ENCODE data around the gene TBC1D2B. TPM values are rescaled to one million over a fixed set of nuclear protein-coding genes. Genes with fewer than 3 reads are reported as not detected.
"Not testable (repeated sequence)": the region's sequence is repeated elsewhere in the genome, so short reads cannot be mapped to it uniquely, and the experiment has no call there.

The TBC1D2B gene
- polyA plus RNA-seq, 3 donors = 5.9 to 53.3 (median 6.2) TPM

DNA sequence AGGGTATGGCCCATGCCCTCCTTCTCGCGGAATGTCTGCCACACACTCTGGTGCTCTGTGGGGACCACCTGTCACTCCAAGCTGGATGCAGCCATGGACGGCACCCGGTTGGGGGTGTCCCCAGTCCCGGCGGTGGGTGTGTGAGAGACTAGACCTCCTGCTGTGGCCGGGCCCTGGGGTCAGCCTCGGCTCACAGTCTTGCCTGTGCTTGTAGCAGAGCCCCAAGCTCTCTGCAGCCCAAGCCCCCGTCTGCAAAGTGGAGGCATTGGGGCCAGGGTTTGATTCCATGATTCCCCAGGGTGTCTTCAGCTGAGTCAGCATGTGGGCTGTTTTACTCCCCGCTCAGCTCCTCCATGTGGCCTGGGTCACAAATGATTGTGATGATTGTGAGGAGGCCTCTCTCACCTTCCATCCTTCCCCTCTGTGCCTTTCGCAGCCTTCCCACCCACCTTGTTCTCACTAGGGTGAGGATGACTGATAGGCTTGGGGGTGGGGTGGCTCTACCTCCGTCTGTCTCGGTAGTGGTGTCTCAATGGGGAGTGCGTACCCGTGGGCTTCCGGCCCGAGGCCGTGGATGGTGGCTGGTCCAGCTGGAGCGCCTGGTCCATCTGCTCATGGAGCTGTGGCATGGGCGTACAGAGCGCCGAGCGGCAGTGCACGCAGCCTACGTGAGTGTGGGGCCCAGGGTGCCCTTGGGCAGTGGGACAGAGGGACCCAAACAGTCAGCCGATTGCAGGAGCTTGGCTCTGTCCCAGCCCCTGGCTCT, 100.6 kb downstream of the TBC1D2B start:
- H3K27ac ChIP-seq (ENCODE audit: low read depth in 1 of 2, low read length in 2 of 2); H3K9me3 Mint-ChIP-seq; H3K9me3 ChIP-seq (replicated peaks in 1 of 2; ENCODE audit: control insufficient read depth in 1 of 2, insufficient read depth in 1 of 2, low read length in 2 of 2); H3K4me2 ChIP-seq (replicated peaks; ENCODE audit: extremely low read depth, low read length, poor library complexity, severe bottlenecking); H3K4me1 Mint-ChIP-seq; H3K9ac ChIP-seq (ENCODE audit: insufficient read depth, low read length, poor library complexity, severe bottlenecking); DNase-seq; H3K27ac Mint-ChIP-seq; H3K4me3 Mint-ChIP-seq; H3K4me1 ChIP-seq (ENCODE audit: control insufficient read depth in 1 of 2, insufficient read depth in 2 of 2, low read length in 2 of 2); H2AFZ ChIP-seq (ENCODE audit: insufficient read depth, low read depth, low read length, poor library complexity, severe bottlenecking); H3K27me3 ChIP-seq (ENCODE audit: control insufficient read depth in 2 of 2, insufficient read depth in 2 of 2, low read length in 2 of 2); H3K36me3 Mint-ChIP-seq; H4K20me1 ChIP-seq (ENCODE audit: insufficient read depth, low read length); H3K36me3 ChIP-seq (replicated peaks in 1 of 2; ENCODE audit: control insufficient read depth in 1 of 2, insufficient read depth in 2 of 2, low read length in 2 of 2); H3K79me2 ChIP-seq (ENCODE audit: insufficient read depth, low read length); H3K4me3 ChIP-seq (replicated peaks in 1 of 3; ENCODE audit: low read depth in 2 of 3, low read length in 3 of 3): not testable (repeated sequence)
- peaks cover 0 to 14% (median 6%) of the 10 kb centered on the region in 3 donors for H3K27me3 Mint-ChIP-seq (ENCODE audit: low read depth in 3 of 3)
- WGBS (ENCODE audit: insufficient coverage) = 100% methylated on average over 8 of the region's 26 CpGs
- intact Hi-C loops (cut with micrococcal nuclease) = loop anchor here in 1 of 2 donors (10.0 kb wide), 1 partner anchor 798 kb away; no protein-coding TSS in a partner anchor

DNA sequence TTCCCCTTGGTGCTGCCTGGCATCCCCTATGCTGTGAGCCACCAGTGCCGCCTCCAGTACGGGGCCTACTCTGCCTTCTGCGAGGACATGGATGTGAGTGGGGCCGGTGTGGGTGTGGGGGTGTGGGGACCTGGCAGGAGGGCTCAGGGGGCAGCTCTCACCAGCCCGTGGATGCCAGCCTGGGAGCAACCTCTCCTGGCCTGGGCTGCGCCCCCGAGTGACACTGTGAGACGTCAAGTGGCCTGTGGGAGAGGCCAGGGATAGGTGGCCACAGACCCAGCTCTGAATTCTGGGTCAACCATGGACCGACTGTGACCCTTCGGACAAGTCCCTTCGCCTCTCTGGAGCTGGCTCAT, 101.4 kb downstream of the TBC1D2B start:
- 90% methylated on average over 2 of the region's 11 CpGs for WGBS (ENCODE audit: insufficient coverage)
- not testable (repeated sequence) for H3K79me2 ChIP-seq (ENCODE audit: insufficient read depth, low read length); H4K20me1 ChIP-seq (ENCODE audit: insufficient read depth, low read length); H3K36me3 Mint-ChIP-seq; H3K27me3 ChIP-seq (ENCODE audit: control insufficient read depth in 2 of 2, insufficient read depth in 2 of 2, low read length in 2 of 2); H3K27ac ChIP-seq (ENCODE audit: low read depth in 1 of 2, low read length in 2 of 2); H3K36me3 ChIP-seq (replicated peaks in 1 of 2; ENCODE audit: control insufficient read depth in 1 of 2, insufficient read depth in 2 of 2, low read length in 2 of 2); H3K4me3 Mint-ChIP-seq; H3K27ac Mint-ChIP-seq; H3K9me3 Mint-ChIP-seq; H3K4me1 Mint-ChIP-seq; H3K9me3 ChIP-seq (replicated peaks in 1 of 2; ENCODE audit: control insufficient read depth in 1 of 2, insufficient read depth in 1 of 2, low read length in 2 of 2); H3K9ac ChIP-seq (ENCODE audit: insufficient read depth, low read length, poor library complexity, severe bottlenecking); DNase-seq; H2AFZ ChIP-seq (ENCODE audit: insufficient read depth, low read depth, low read length, poor library complexity, severe bottlenecking); H3K4me1 ChIP-seq (ENCODE audit: control insufficient read depth in 1 of 2, insufficient read depth in 2 of 2, low read length in 2 of 2); H3K4me3 ChIP-seq (replicated peaks in 1 of 3; ENCODE audit: low read depth in 2 of 3, low read length in 3 of 3); H3K4me2 ChIP-seq (replicated peaks; ENCODE audit: extremely low read depth, low read length, poor library complexity, severe bottlenecking)
- H3K27me3 Mint-ChIP-seq (ENCODE audit: low read depth in 3 of 3) = peaks cover 5 to 14% (median 6%) of the 10 kb centered on the region in 3 donors
- intact Hi-C loops (cut with micrococcal nuclease) = loop anchor here in 1 of 2 donors (10.0 kb wide), 1 partner anchor 799 kb away; no protein-coding TSS in a partner anchor

All from CD14-positive monocyte (primary cell).